C1 segment of cervical spinal cord (tissue), 14 donors: Measurements from ENCODE around the gene COA1.
"Not testable (repeated sequence)": the region's sequence is repeated elsewhere in the genome, so short reads cannot be mapped to it uniquely, and the experiment has no call there.

Experiments used
- DNase-seq, 14 donors: peaks; one replicate each; lab custom pipeline; 2025; lab: John Stamatoyannopoulos, UW

Gene COA1

GRCh38 chr7:43727003-43727402, 2.3 kb downstream of the COA1 start:
- no peak for DNase-seq

GRCh38 chr7:43726466-43726865, 2.9 kb downstream of the COA1 start:
- no peak for DNase-seq

- no peak for DNase-seq
Observed at GRCh38 chr7:43725251-43725650, 4.1 kb downstream of the COA1 start.

- DNase-seq = no peak
Observed at GRCh38 chr7:43723007-43723341, 6.3 kb downstream of the COA1 start.

- peak in 1 of 14 donors; percentile 27 for DNase-seq
Observed at GRCh38 chr7:43721193-43721806, 8.0 kb downstream of the COA1 start.

GRCh38 chr7:43716598-43716997, 12.7 kb downstream of the COA1 start:
- DNase-seq = no peak

- not testable (repeated sequence) for DNase-seq
Observed at GRCh38 chr7:43715966-43716365, 13.4 kb downstream of the COA1 start.

- DNase-seq = no peak
Observed at GRCh38 chr7:43711503-43711902, 17.8 kb downstream of the COA1 start.

- not testable (repeated sequence) for DNase-seq
Observed at GRCh38 chr7:43708055-43708454, 21.3 kb downstream of the COA1 start.

GRCh38 chr7:43703573-43703972, 25.8 kb downstream of the COA1 start:
- no peak for DNase-seq

GRCh38 chr7:43702974-43703373, 26.3 kb downstream of the COA1 start:
- no peak for DNase-seq

- no peak for DNase-seq
Observed at GRCh38 chr7:43701929-43702328, 27.4 kb downstream of the COA1 start.

- no peak for DNase-seq
Observed at GRCh38 chr7:43701500-43701854, 27.8 kb downstream of the COA1 start.

GRCh38 chr7:43700646-43701499, 28.4 kb downstream of the COA1 start:
- no peak for DNase-seq

GRCh38 chr7:43700059-43700501, 29.2 kb downstream of the COA1 start:
- DNase-seq = peak in 1 of 14 donors; percentile 15

- no peak for DNase-seq
Observed at GRCh38 chr7:43698460-43699255, 30.7 kb downstream of the COA1 start.

- no peak for DNase-seq
Observed at GRCh38 chr7:43697690-43698089, 31.6 kb downstream of the COA1 start.

GRCh38 chr7:43695365-43695764, 34.0 kb downstream of the COA1 start:
- no peak for DNase-seq

- DNase-seq = no peak
Observed at GRCh38 chr7:43694399-43694748, 34.9 kb downstream of the COA1 start.

- DNase-seq = no peak
Observed at GRCh38 chr7:43693687-43694398, 35.5 kb downstream of the COA1 start.

GRCh38 chr7:43692582-43693373, 36.5 kb downstream of the COA1 start:
- DNase-seq = no peak
